IMR-90 (cell line): Measurements from ENCODE around the gene RALGPS1.

Source experiments
- BHLHE40 ChIP-seq: fragments of 150-350 bp; IDR thresholded peaks from 2 replicates; pipeline ENCODE4 v1.6.1; 2016; ENCODE audit warnings: mild to moderate bottlenecking, low read depth, low read length
- MAZ ChIP-seq: IDR thresholded peaks from 2 replicates; pipeline ENCODE4 v1.6.1; 2012; ENCODE audit warnings: low read depth, mild to moderate bottlenecking, low read length, improper control_type of control experiment, moderate library complexity, borderline replicate concordance
- POLR2A ChIP-seq: IDR thresholded peaks from 2 replicates; pipeline ENCODE4 v1.6.1; 2012; ENCODE audit warnings: mild to moderate bottlenecking, low read depth, low read length
- RAD21 ChIP-seq: IDR thresholded peaks from 2 replicates; pipeline ENCODE4 v1.6.1; 2012; ENCODE audit warnings: low read length, improper control_type of control experiment
- RFX5 ChIP-seq: IDR thresholded peaks from 2 replicates; pipeline ENCODE4 v1.8.0; 2012; ENCODE audit warnings: low read depth, mild to moderate bottlenecking, low read length, moderate library complexity
- SMC3 ChIP-seq: fragments of 150-350 bp; IDR thresholded peaks from 2 replicates; pipeline ENCODE4 v1.6.1; 2016; ENCODE audit warnings: low read depth, mild to moderate bottlenecking, antibody characterized with exemption, low read length, moderate library complexity
- TF ChIP-seq, protein P1 (sequence below): conservative IDR thresholded peaks from 2 replicates; pipeline ENCODE4 v1.5.1; 2012; ENCODE audit warnings: mild to moderate bottlenecking, low read depth, low read length, improper control_type of control experiment

DNA sequence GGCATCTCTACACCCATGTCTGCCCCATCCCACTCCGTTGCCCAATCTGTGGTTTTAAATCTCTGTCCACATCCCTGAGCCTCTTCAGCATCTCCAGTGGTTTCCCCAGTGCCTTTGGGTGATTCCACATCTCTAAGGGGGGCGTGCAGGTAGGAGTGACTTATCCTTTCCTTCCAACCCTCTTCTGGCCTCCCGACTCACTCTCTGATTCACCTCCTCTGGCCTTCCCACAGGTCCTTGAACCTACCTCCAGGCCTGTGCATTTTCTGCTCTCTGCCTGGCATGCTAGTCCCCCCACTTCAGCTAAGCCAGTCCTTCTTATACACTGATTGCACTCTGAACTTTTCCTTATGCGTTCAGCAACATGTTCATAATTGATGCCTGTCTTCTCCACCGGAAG is 99.0 kb downstream of the RALGPS1 start:
- TF ChIP-seq, protein P1, sequence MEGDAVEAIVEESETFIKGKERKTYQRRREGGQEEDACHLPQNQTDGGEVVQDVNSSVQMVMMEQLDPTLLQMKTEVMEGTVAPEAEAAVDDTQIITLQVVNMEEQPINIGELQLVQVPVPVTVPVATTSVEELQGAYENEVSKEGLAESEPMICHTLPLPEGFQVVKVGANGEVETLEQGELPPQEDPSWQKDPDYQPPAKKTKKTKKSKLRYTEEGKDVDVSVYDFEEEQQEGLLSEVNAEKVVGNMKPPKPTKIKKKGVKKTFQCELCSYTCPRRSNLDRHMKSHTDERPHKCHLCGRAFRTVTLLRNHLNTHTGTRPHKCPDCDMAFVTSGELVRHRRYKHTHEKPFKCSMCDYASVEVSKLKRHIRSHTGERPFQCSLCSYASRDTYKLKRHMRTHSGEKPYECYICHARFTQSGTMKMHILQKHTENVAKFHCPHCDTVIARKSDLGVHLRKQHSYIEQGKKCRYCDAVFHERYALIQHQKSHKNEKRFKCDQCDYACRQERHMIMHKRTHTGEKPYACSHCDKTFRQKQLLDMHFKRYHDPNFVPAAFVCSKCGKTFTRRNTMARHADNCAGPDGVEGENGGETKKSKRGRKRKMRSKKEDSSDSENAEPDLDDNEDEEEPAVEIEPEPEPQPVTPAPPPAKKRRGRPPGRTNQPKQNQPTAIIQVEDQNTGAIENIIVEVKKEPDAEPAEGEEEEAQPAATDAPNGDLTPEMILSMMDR, result no peak
- TF ChIP-seq SMC3, result no peak
- TF ChIP-seq BHLHE40, result no peak
- no peak for TF ChIP-seq MAZ
- TF ChIP-seq RAD21, result no peak
- no peak for TF ChIP-seq POLR2A
- no peak for TF ChIP-seq RFX5
